Endothelial cell (in vitro differentiated cells): ENCODE data around the gene CD84. TPM values are rescaled to one million over a fixed set of nuclear protein-coding genes. Genes with fewer than 3 reads are reported as not detected.
A peak's percentile ranks its signal among the peaks of the same experiment; 100 is the strongest.

Experiments used
- DNase-seq: peaks from one replicate; pipeline ENCODE4 v3.0.0; 2021; ENCODE audit warnings: low spot score
- H3K27ac Mint-ChIP-seq: one replicate; pipeline ENCODE4 v1.8.0; 2021; ENCODE audit warnings: mixed read lengths, inconsistent platforms; ENCODE audit not compliant: unreplicated experiment
- H3K27me3 Mint-ChIP-seq: one replicate; pipeline ENCODE4 v1.8.0; 2021; ENCODE audit warnings: mild to moderate bottlenecking, moderate library complexity, mixed read lengths, inconsistent platforms; ENCODE audit not compliant: unreplicated experiment
- H3K36me3 Mint-ChIP-seq: one replicate; pipeline ENCODE4 v1.8.0; 2021; ENCODE audit warnings: mild to moderate bottlenecking, low read depth, mixed read lengths, inconsistent platforms; ENCODE audit not compliant: unreplicated experiment
- H3K4me1 Mint-ChIP-seq: one replicate; pipeline ENCODE4 v1.8.0; 2021; ENCODE audit warnings: mild to moderate bottlenecking, mixed read lengths, inconsistent platforms; ENCODE audit not compliant: unreplicated experiment
- H3K4me3 Mint-ChIP-seq: one replicate; pipeline ENCODE4 v1.8.0; 2021; ENCODE audit warnings: mild to moderate bottlenecking, mixed read lengths, inconsistent platforms; ENCODE audit not compliant: unreplicated experiment
- H3K9me3 Mint-ChIP-seq: one replicate; pipeline ENCODE4 v1.8.0; 2021; ENCODE audit warnings: mixed read lengths, inconsistent platforms; ENCODE audit not compliant: unreplicated experiment
- CTCF ChIP-seq: fragments of 200-600 bp; sonication (generic); IDR thresholded peaks from one replicate; pipeline ENCODE4 v1.5.0; 2021; ENCODE audit warnings: antibody characterized with exemption; ENCODE audit not compliant: unreplicated experiment
- total RNA-seq: library from RNA; stranded (reverse); fragmentation: NEBNext Ultra II Directional; extraction: Animal tissue kit (Norgen Biotek cat#: 25700); gene quantifications from one replicate; pipeline ENCODE4 v1.2.1, GENCODE V29; 2021; ENCODE audit not compliant: unreplicated experiment

Gene CD84
- total RNA-seq, 1 donor from 2014 or later: not detected

DNA sequence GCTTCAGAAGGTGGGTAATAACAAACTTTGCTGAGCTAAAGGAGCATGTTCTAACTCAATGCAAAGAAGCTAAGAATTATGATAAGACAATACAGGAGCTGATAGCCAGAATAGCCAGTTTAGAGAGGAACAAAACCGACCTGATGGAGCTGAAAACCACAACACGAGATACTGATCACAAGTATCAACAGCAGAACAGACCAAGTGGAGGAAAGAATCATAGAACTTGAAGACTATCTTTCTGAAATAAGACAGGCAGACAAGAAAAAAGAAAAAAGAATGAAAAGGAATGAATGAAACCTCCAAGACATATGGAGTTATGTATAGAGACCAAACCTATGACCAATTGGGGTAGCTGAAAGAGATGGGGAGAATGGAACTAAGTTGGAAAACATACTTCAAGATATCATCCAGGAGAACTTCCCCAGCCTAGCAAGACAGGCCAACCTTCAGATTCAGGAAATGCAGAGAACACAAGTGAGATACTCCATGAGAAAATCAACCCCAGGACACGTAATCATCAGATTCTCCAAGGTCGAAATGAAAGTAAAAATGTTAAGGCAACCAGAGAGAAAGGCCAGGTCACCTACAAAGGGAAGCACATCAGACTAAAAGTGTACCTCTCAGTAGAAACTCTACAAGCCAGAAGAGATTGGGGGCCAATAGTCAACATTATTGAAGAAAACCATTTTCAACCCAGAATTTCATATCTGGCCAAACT lies 20.5 kb downstream of the CD84 start:
- H3K4me1 Mint-ChIP-seq: no peaks in the 10 kb centered on the region

DNA sequence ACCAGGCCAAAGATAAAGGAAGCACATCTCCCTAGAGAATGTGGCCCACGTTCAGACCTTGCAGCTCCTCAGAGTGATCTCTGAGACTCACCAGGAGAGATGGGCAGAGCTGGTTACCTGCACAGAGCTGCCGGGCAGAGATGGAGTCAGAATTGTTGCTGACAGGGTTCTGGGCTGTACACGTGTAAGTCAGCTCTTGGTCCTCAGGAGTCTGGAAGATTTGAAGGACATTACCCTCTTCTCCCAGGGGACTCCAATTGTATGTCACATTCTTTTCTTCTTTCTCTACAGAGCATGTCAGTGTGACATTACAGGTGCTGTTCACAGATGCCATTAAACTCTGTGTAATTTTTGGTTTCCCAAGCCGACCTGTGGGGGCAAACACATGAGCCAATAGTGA lies 25.5 kb downstream of the CD84 start:
- TF ChIP-seq CTCF: no peak
- no peak for DNase-seq
- Mint-ChIP-seq H3K27me3 (peaks cover 2% of the 10 kb centered on the region), H3K4me1 (peaks cover 6% of the 10 kb centered on the region), H3K27ac (no peak overlapping the region), H3K36me3 (no peaks in the 10 kb centered on the region), H3K4me3 (no peak overlapping the region), H3K9me3 (no peaks in the 10 kb centered on the region)

More for the DNA sequence above, 20.5 kb downstream of the CD84 start:
- Mint-ChIP-seq H3K4me3 (no peak overlapping the region), H3K27ac (no peak overlapping the region), H3K27me3 (no peaks in the 10 kb centered on the region), H3K36me3 (no peaks in the 10 kb centered on the region), H3K9me3 (no peaks in the 10 kb centered on the region)
- DNase-seq: no peak
- no peak for TF ChIP-seq CTCF

DNA sequence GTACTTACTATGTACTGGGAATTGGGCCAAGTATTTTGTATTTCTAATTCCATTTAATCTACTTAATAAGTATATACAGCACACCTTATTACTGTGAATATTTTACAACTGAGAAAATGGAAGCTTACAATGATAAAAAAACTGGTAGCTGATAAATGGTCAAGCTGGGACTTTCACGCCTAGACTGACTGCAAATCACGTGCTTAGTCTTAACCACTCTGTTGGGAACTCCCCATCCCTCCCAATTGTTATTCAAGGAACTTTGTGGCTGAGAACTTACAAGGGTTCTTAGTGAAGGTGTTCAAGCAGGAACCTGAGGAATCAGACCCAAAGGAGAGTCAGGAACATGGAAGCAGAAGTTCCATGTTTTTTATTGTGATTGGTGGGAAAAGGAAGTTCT lies 26.9 kb downstream of the CD84 start:
- Mint-ChIP-seq H3K27ac (no peak overlapping the region), H3K9me3 (no peaks in the 10 kb centered on the region), H3K4me3 (no peak overlapping the region), H3K36me3 (no peaks in the 10 kb centered on the region), H3K4me1 (peaks cover 7% of the 10 kb centered on the region), H3K27me3 (peaks cover 2% of the 10 kb centered on the region)
- no peak for DNase-seq
- TF ChIP-seq CTCF: no peak

- H3K4me3 Mint-ChIP-seq: no peak overlapping the region
- no peaks in the 10 kb centered on the region for H3K36me3 Mint-ChIP-seq
- peaks cover 7% of the 10 kb centered on the region for H3K4me1 Mint-ChIP-seq
- H3K9me3 Mint-ChIP-seq: no peaks in the 10 kb centered on the region
- DNase-seq: no peak
- peaks cover 2% of the 10 kb centered on the region for H3K27me3 Mint-ChIP-seq
- TF ChIP-seq CTCF: no peak
- no peak overlapping the region for H3K27ac Mint-ChIP-seq
Observed at GRCh38 chr1:160550572-160551034, 28.7 kb downstream of the CD84 start.

DNA sequence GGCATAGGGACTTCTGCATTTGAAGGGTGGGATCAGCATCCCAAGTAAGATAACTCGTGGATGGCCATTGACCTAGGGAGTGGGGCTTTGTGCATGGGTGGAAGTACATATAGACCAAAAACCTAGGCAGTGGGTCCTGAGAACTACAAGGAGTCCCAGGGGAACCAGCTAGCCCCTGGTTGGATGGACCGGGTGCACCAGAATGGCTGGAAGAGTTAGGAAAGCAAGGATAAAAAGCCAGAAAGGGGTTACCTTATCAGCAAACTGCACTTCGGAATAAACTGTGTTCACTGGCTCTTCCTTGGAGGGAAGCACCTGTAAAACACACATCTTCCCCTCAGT lies 29.7 kb downstream of the CD84 start:
- H3K36me3 Mint-ChIP-seq: no peaks in the 10 kb centered on the region
- H3K4me1 Mint-ChIP-seq: peaks cover 7% of the 10 kb centered on the region
- H3K4me3 Mint-ChIP-seq: no peak overlapping the region
- H3K9me3 Mint-ChIP-seq: no peaks in the 10 kb centered on the region
- H3K27ac Mint-ChIP-seq: peak overlapping the region; percentile 42
- TF ChIP-seq CTCF: no peak
- peaks cover 2% of the 10 kb centered on the region for H3K27me3 Mint-ChIP-seq
- DNase-seq: no peak
